HG03280 (cell line): ENCODE results near the gene TMEM141.

Source experiments
- ATAC-seq: cut with Tn5 transposase; IDR thresholded peaks from one replicate; pipeline ENCODE4 v1.9.1; 2021; ENCODE audit warnings: mild to moderate bottlenecking, moderate library complexity; ENCODE audit not compliant: unreplicated experiment

TMEM141 gene

DNA sequence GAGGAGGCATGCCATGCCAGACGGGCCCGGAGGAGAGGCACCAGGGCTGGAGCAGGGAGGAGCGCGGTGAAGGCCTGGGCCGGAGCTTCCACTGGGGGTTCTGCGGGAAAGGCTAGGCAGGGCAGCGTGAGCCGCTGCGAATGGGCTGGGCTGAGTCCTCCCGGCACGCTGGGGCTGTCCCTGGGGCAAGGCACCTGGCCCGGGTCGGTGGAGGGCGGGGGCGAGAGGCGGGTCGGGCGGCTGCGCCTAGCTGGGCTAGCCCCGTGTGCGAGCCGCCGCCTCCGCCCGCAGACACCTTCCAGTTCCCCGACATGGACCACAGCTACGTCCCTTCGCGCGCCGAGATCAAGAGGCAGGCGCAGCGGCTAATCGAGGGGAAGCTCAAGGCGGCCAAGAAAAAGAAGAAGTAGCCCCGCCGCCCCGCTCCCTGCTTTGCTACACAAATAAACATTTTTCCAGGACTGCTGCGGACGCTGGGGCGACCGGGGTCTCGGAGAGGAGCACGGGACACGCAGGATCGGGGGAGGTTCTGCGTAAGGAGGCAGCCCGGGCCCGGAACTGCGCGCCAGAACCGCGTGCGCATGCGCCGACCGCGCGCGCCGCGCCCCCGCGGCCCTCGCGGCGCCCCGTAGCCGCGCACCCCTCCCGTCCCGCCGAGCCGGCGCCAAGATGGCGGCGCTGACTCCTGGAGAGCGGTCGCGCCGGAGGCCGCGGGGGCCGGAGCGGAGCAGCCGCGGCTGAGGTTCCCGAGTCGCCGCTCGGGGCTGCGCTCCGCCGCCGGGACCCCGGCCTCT lies 16.3 kb downstream of the TMEM141 start, which contains the start of gene RABL6:
RABL6 (plus strand) TSS at position 668 of the 794 bp plus-strand sequence. CDS start 249 bp downstream, outside the sequence.
- peak; percentile 80 for ATAC-seq

- ATAC-seq: peak; percentile 32
These were observed 17.1 kb downstream of the TMEM141 start for GRCh38 chr9:136808075-136808805.

DNA sequence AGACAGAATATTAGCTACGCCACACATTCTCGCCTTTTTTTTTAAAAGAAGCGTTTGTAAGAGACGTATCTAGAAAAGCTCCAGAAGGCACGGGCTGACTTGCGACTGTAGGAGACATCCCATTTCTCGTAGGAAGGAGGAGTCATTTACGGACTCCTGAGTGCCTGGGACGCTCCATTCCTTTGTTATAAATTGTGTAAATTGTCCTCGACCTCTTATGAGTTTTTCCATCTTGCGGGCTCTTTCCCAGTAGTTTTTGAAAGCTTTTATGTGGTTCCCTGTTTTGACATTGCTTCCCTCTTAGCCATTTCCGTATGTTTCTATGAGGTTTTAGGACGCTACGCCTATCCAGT lies 17.6 kb downstream of the TMEM141 start:
- ATAC-seq: no peak

- no peak for ATAC-seq
These were observed 23.7 kb downstream of the TMEM141 start for GRCh38 chr9:136814725-136815421.

DNA sequence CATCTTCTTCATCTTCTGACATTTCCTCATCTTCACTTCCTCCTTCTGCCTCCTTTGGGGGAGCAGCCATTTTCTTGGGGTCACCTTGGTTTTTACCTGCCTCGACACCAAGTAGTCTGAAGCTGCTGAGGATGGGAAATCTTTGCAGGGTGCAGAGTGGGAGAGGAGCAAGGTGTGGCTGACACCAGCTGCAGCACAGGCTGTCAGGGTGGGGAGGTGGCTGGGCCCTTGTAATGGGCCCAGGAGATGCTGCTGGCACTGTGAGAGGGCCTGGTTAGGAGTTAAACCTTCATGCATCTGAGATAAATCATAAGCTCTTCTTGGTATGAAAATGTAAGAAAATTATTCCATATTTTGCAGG lies 24.3 kb downstream of the TMEM141 start:
- ATAC-seq: no peak

GRCh38 chr9:136820971-136821825 lies 30.1 kb downstream of the TMEM141 start:
- ATAC-seq: no peak

DNA sequence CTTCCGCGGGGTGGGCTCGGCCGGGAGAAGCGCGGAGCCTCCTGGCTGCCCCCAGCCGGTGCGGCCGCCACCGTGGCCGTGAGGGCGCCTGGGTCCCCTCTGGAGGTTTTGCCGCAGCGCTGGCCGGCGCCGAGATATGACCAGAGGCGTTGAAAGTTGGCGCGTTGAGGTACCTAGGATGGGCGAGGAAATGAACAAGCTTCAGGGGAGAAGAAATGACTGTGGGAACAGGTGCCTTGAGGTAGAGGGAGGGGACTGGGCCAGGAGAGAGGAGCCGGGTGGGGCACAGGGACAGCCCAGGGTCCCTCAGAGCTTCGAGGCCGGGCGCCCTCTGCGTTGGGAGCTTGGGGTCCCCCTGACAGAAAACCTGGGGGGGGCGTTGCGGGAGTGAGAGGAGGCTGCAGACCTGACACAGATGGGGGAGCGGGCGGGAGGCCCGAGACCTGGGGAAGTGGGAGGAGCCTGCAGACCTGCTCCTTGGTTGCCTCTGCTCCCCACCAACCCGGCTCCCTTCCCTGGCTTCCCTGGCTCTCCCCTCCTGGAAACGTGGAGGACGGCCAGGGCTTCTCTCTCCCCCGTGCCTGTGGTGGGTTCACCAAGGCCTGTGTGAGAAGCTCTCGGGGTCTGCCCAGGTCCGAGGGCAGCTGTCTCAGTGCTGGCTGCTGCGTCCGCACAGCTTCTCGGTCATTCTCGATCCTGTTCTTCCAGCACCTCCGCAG lies 30.8 kb downstream of the TMEM141 start:
- no peak for ATAC-seq

DNA sequence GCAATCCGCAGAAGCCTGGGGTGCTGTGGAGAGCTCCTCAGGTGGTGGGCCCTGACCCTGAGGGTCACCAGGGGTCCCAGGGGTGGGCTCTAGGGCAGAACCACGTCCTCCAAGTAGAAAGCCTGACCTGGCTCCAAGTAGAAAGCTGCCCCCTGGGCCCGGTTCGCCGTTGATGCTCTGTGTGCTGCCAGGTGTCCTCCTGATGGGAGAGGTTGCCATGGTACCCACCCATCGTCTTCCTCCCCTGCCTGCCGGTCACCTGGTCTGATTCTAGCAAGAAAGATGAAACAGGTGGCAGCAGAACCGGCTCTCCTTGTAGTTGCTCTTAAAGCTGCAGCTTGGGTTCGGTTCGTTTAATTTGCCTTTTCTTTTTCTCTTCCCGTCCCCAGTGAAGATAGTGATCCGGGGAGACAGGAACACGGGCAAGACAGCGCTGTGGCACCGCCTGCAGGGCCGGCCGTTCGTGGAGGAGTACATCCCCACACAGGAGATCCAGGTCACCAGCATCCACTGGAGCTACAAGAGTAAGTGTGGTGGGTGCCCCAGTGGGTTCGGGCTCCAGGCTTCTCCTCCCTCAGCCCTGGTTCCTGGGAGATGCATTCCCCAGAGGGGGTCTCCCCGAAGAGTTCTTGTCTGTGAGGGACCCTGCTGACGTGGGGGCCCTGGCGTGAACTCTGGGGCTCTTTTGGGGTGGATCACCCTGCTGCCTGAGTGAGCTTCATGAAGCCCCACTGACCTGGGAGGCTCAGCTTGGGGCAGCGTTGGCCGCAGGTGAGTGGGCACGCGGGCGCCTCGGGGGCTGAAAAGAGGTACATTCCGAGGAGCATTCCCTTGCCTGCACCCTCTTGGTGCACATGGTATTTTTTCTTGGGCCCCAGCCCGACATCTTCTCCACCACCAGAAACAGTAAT lies 32.2 kb downstream of the TMEM141 start:
- ATAC-seq: no peak

- ATAC-seq: no peak
These were observed 33.5 kb downstream of the TMEM141 start for GRCh38 chr9:136824496-136825225.

DNA sequence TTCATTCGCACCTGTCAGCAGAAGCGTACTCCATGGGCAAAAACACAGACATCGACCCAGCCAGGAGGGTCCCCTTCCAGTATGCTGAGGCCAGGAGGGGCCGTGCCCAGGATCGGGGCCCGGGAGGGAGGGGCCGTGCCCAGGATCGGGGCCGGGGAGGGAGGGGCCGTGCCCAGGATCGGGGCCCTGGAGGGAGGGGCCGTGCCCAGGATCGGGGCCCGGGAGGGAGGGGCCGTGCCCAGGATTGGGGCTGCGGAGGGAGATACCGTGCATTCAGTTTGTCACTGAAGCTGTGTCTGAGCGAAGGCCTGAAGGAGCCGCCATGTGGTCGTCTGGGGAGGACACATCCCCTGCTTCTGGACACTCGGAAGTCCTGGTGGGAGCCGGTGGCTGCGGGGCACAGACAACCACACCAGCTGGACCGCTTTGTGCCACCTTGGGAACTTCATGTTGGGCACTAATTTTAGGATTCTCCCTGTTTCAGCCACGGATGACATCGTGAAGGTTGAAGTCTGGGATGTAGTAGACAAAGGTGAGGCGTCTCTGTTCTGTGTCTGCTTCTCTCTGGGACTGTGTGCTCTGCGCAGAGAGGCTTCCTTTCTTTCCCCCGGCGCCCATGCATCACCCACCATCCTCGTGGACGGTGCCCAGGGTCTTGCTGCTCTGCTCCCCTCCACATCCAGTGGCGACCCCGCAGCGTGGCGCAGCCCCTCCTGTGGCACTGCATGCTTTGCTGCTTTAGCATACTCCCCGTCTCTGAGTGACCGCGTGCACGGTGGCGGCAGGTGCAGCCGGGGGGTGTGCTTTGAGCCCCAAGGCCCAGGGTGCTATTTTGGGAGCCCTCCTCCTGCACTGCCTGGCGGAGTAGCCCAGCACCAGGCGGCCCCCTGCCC lies 34.4 kb downstream of the TMEM141 start:
- no peak for ATAC-seq

DNA sequence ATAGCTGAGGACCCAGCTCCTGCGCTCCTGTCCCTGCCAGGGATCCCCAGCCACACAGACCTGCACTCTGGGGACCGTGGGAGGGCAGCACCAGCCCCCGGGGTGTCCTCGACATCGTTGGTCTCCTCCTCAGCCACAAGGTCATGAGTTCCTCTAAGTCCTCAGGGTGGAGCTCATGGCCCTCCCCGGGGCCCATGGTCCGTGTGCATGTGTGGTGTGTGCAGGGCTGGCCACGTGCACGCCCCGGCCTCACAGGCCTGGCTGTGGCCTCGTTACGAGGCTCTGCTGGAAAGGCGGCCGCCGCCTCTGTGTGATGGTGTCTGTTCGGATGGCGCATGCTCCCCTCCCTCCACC lies 35.0 kb downstream of the TMEM141 start:
- ATAC-seq: no peak

DNA sequence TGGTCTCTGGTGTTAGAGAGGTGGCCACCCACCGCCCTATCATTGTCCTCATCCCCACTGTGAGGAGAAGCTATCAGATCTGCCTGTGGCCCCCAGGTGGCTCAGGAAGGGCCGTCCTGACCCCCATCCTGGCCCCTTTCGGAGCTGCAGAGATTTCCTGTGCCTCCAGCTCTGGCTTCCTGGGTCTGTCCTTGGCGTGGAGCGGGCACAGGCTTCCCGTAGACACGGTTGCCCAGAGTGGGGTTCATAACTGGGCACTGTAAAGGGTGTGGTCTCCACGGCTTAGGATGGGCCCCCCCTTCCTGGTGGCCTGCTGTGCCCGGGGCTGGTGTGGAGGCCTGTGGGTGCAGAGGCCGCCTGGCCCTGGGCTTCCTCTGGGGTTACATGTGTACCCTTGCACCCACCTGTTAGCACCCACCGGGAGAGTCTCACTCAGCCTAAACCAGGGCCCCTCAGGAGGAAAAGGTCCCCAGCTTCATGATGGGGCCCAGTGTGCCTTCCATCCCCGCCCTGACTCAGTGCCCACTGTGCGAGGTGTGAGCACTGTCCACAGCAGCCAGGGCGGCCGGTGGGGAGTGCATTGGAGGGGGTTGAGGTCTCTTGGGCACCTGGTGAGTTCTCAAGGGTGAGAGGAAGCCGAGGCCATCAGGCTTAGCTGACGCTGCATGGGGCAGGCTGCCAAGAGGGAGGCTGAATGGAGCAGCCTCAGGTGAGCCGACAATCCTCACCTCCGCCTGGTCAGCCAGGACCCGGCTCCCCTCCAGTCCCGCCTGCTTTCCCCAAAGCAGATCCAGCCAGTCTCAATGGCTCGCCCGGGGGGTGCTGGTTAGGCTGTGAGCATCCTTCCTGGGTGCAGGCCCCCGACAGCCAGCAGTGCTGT lies 35.8 kb downstream of the TMEM141 start:
- no peak for ATAC-seq

DNA sequence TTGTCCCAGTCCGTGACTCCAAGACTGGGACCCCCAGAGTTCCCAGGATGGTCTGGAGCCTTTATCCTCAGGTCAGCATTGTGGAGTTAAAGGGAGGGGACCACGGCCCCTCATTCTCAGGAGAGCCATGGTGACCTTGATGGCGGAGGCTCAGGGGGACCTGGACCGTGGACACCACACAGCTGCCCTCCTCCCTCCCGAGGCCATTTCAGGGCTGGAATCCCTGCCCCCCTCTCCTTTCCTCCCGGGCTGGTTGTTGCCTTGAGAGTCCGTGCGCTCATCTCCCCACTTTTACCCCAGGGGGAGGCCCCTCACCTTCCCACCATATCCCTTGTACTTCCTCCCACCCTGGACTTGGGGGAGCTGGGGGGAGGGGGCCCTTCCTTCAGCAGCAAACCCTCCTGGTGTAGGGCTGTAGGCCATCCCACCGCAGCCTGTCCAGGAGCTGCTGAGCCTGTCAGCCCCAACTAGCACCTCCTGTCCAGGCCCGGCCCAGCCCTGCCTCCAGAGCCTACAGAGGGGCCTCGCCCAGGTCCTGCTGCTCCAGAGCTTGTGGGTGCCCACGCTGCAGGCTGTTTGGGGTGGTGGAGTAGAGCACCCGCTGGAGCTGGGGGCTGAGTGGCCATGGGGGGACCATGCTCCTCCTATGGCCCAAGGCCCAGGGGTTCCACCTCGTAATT lies 36.8 kb downstream of the TMEM141 start:
- no peak for ATAC-seq

DNA sequence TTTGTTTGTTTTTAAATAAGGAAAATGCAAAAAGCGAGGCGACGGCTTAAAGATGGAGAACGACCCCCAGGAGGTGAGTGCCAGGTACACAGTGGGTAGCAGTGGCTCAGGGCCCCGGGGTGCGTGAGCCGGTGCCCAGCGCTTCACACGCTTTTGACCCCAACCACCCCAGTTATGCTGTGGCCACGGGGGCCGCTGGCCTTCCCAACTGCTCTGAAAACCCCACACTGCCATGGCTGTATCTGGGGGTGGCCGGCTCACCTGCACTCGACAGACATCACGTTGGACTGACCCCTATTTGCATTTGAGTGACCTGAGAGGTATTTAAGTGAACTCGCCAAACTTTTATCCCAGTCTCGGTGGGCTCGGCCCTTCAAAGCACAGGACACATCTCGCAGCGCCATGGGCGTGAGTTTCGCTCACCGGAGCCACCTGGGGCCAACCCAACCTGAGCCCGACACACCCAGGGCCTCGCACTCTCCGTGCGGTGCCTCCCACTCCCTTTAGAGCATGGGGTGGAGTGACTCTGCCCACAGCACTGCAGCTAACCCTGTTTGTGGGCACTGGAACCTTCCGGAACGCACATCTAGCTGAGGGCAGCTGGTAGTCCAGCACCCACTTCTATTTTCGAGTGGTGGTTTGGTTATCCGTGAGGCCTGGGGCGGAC lies 37.5 kb downstream of the TMEM141 start:
- no peak for ATAC-seq

DNA sequence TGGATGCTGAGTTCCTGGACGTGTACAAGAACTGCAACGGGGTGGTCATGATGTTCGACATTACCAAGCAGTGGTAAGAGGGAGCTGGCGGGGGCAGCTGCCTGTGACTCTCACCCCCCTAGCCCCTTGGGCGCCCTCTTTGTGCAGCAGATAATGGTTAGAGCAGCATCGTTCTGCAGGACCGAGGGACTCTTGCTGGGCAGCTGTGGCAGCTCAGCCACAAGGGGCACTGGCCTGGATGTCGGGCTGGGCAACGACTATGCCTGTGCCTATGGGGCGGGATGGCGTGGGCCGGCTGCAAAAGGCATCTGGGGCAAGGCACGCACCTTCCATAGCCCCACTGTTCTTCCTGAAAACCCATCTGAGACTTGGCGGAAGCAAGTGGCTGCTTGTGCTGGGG lies 38.3 kb downstream of the TMEM141 start:
- no peak for ATAC-seq
